Activated CD4-positive, CD25-positive, alpha-beta regulatory T cell treated with anti-CD3 and anti-CD28 coated beads, Interleukin-2, amount 50 U/mL, for 72 hours (primary cell): ENCODE data around the gene STARD10.
A peak's percentile ranks its signal among the peaks of the same experiment; 100 is the strongest.
"Not testable (repeated sequence)": the region's sequence is repeated elsewhere in the genome, so short reads cannot be mapped to it uniquely, and the experiment has no call there.

Experiments used
- DNase-seq: peaks from one replicate; pipeline ENCODE4 v3.0.0; 2021

Gene STARD10

DNA sequence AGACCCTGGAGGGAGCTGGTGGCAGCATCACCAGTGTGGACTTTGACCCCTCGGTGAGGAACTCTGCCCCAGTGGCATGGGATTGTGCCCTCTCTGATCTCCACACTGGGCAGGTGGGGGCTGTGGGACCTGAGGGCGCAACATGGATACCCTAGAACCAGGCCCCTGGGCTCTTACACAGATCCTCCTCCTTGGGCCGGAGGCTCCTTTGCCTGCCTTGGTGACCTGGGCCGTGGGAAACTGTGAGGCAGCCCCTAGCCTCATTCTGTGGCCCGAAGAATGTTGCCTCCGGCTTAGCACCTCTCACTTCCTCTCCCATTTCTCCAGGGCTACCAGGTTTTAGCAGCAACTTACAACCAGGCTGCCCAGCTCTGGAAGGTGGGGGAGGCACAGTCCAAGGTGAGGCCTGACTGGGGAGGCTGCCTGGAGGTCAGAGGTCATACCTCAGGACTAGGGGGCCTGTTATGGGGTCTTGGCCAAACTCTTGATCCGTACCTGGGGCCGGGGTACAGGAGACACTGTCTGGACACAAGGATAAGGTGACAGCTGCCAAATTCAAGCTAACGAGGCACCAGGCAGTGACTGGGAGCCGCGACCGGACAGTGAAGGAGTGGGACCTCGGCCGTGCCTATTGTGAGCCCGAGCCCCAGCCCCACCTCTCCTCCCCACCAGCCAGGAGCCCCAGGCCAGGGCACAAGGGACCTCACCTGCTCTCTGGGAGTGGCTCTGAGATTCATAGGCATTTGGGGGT is 32.5 kb upstream of the STARD10 start:
- no peak for DNase-seq

DNA sequence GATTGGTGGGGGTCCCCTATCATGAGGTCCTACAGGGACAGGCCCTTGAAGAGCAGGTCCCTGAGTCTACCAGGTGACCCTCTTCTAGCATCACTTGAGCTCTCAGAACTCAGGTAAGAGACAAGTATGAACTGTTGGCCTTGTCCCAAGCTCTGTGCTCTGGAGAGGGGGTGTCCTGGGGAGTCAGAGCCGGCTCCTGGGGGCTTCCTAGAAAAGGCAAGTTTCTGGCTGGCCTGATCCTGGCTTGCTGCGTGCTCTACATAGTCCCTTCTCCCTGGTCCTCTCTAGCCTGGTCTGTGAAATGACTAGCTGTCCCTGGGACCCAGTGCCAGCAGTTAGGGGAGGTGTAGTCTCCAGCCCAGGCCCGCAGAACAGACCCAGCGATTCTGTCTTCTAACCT is 31.8 kb upstream of the STARD10 start:
- no peak for DNase-seq

DNA sequence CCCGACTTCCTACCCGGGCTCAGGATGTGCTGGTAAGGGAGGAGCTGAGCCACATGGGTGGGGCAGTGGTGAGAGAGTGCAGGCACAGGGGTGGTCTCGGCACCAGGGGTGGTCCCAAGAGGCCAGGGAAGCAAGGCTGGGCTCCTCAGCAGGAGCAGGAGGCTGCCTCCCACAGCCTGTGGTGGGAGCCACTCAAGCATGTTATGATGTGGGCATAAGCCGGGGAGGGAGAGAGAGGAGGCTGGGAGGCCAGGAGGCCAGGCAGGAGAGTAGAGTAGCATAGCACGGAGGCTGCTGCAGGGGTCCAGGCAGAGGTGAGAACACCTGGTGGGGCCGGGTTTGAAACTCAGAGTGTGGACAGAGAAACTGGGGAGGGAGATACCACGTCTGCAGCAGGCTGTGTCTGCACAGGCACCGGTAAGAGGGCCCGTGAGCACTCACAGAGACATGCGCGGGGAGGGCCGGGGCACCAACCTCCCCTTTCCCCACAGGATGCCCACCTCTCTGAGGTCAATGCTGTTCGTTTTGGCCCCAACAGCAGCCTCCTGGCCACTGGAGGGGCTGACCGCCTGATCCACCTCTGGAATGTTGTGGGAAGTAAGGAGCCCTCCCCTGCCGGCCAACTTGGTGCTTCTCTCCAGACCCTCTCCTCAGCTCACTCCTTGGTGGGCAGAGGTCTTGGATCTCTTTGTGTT is 31.1 kb upstream of the STARD10 start:
- DNase-seq: no peak

DNA sequence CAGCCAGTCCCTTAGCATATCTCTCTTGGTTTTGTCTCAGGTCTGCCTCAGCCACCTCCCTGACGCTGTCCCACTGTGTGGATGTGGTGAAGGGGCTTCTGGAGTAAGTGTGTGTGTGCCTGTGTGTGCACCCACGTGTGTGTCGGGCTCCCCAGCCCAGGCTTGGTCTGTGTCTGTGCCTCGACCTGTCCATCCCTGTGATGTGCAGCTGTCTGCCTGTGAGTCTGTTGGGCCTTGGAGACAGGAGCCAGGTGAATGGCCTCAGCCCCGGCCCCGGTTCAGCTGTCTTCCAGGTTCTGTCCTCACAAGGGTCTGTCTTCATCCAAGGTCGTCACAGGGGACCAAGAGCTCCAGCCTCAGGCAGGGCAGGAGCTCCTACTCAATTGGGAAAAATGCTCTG is 30.2 kb upstream of the STARD10 start:
- DNase-seq: no peak

DNA sequence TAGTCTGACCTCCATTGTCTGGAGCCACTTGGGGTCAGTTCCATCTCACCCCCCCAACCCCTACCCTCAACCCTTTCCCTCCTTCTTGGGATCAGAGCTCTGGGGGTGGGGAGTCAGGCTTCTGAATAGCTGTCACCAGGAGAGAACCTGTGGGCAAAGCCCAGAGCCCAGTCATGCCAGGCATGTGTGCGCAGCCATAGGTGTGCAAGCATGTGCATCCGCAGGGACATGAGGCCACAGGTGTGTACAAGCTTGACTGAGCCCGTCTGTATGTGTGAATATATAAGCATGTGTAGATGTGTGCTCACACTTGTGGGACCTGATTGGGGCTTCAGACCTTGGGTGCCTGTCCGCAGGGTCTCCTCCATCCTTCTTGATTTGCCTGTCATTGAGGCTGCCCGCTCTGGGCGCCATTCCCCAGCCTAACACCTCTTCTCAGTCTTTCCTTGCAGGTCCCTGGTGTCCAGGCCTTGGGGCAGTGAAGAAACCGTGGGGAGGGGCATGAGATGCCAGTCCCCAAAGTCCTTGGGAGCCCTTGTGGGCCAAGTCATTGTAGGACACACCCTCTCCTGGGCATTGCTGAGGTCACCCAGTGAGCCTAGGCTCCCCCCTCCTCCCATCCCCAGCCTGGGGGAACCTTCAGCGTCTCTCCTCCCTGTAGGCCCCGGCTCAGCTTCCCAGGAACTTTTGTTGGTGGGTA is 29.4 kb upstream of the STARD10 start:
- DNase-seq: no peak

DNA sequence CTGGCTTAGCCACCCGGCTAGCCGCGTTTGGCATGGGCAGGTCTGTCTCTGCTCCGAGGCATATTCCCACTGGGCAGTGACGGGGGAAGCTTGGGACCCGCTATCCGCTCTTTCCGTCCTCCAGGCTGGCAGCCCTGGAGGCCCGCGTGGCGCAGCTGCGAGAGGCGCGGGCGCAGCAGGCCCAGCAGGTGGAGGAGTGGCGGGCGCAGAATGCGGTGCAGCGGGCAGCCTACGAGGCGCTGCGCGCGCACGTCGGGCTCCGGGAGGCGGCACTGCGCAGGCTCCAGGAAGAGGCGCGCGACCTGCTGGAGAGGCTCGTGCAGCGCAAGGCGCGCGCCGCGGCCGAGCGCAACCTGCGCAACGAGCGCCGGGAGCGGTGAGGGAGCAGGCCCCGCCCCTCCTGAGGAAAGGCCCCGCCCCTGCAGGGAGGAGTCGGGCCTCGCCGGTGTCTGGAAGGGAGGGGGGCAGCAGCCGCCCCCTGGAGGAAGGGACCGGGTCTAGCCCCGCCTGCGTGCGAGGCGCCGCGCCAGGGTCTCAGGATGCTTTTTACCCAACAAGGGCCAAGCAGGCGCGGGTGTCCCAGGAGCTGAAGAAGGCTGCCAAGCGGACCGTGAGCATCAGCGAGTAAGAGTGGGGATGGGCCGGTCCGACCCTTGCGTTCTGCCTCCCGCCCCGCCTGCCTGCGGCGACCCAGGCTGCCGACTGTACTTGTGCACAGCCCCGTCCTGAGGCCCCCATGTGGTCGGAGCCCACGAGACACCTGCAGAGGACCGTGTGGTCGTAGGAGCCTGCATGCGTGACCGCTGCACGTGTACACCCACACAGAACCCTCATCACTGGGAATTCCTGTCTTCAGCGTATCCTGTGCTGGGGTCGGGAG is 28.3 kb upstream of the STARD10 start:
- peak; percentile 88 for DNase-seq

DNA sequence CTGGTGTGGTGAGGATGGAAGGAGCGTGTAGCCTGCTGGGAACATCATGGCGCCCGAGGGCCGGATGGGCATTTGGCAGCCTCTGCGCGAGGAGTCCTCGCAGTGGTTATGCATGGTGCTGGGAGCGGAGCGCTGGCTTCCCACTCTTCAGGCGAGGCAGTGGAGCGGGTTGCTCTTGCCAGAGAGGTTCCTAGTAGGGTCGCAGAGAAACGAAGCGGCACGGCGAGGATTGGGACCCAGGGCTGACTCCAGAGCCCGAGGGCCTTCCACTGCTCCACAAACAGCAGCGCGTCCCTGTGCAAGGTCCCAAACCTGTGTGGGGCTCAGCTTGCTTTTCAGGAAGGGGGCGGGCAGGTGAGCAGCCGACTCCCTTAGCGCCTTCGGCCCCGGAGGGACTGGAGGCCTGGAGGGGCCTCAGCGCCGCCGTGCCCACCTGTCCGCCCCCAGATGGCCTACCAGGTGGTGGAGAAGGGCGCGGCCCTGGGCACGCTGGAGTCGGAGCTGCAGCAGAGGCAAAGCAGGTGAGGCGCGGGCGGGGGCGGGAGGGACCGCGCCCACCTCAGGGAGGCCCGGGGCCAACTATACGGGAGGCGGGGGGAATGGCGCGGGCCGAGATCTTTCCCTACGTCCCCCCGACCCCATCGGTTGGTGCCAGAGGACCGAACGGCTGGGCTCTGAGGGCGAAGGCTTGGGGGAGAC is 27.5 kb upstream of the STARD10 start:
- DNase-seq: no peak

DNA sequence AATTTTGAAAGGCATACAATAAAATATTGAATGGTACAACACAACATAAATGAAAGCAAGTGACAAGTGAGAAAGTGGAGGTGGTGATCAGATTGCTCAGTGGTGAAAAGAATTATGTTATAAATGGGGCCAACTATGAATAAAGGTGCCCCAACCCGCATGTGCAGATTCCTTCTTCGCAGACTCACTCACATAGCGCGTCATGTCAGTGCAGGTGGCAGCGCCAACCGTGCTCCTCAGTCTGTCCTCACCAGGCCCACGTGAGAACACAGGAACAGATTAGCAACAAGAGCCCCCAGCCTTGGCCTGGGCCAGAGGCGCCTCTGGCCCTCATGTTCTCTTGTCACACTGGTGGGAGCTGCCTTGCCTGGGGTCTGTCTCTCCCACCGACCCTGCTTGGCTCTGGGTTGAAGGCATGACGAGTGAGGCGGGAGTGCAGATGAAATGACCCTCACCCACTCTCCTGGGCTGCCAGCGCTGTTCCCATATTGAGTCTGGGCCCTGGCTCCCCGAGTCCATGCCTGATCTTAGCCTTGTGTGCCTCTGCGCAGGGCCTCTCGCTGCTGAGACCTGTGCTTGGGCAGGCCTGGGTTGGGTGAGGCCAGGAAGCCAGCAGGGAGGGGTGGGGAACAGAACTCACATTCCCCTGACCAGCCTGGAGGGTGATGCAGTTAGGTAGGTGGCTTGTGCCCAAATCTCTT is 26.7 kb upstream of the STARD10 start:
- DNase-seq: no peak

DNA sequence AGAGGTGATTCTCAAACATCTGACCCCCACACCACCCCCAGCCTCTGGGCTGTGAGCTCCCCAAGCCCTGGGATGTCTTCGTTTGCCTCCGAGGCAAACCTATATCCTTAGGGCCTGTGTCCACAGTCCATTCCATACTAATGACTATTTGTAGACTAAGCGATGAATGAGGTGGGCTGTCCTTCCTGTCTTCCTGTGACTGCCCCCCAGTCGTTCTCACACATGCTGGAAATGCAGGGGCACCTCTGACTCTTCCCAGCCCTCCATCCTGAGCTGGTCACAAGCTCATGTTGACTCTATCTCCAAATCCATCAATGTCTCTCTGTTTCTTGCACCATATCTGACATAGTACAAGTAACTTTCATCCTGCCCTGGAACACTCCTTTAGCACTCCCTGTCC is 25.1 kb upstream of the STARD10 start:
- DNase-seq: no peak

DNA sequence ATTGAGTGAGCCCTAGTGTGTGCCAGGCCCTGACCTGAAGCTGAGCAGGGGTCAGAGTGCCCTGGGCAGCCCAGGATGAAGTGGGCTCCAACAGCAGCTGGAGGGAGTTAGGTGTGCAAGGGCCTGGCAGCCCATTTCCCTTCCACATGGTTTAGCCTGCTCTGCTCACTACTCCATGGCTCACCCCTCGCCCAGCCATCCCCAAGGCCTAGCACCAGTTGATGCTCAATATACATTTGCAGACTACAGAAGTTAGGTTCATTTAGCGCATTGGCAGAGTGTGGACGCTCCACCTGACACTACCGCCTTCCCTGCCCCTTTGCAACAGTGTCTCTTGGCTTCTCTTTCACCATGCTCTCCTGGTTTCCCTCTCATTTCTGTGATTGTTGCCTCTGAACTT is 24.1 kb upstream of the STARD10 start:
- DNase-seq: no peak

DNA sequence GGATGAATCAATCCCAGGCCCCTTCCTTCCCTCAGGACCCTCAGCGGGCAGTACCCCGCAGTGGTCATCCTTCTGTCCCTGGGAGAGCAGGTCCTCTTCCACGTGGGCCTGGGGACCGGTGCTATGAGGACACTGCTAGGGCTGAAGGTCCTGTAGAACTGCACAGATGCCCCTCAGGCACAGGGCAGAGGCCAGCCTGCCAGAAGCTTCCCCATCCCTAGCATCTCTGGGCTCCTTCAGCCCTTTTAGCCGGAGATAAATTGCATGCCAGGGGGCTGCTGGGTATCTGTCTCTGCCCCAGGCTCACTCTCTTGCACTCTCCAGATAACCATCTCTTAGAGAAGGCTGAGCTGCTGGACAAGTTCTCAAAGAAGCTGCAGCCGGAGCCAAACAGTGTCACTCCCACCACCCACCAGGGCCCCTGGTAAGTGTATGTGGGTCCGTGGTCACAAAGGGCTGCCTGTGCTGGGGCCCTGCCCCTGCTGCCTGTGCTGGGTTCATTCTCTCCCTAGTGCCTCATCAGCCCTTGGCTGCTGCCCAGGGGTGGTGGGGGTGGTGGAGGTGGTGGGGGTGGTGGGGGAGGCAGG is 22.6 kb upstream of the STARD10 start:
- no peak for DNase-seq

DNA sequence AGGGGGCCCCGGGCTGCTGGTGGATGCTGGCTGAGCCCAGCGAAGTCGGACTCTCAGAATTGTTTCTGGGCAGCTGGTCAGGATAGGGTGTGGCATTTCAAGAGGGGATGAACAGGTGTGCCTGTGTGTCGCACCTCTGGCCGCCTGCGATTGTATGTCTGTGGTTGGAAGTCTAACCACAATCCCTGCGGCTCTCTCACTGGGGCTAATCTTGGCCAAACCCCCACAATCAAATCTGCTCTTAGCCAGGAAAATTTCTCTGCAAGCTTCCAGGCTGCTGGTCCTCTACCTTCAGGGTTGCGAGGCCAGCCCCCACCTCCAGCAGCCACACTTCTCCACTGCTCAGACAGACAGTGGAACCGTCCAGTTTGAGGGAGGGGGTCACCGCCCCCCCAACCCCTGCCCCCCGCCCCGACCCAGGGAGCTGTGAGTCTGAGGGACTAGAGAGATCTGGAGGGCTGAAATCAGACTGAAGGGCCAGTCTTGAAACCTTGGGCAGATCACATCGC is 21.3 kb upstream of the STARD10 start:
- no peak for DNase-seq

DNA sequence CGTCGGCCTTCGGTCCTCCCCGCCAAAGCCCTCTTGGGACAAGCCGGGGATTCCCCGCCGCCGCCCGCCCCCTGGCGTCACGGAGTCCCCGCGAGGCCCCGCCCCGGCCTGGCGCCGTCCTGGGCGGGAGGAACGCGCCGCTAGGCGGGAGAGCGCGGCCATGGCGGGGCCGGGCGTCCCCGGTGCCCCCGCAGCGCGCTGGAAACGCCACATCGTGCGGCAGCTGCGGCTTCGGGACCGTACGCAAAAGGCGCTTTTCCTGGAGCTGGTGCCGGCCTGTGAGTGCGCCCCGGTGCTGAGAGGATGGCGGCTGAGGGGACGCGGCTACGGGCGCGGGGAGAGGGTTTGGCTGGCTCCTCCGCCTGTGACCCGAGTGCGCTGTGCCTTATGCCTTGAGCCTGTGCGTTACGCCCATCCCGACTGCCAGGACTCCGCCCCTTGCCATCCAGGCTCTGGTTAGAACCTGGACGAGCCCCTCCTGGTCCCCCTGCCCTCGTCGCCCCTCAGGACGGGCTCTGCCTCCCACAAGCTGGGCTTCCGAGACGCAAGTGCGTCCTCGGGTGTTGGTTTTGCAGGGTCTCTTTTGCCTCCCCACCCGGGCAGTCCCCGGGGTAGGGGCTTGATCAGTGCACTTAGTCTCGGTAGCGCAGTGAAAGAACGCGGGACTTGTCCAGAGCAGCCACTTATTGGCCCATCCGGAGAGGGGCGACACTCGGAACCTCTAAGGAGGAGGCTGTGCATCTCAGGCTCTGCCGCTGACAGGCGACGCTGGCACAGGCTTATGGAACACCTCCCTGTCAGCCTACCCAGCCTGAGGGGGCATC is 20.7 kb upstream of the STARD10 start, which contains the start of gene ATG16L2:
Gene ATG16L2, plus strand, starts transcription at position 126 of the 824 bp plus-strand sequence. Its CDS starts 35 bp downstream, at position 161.
- peak; percentile 72 for DNase-seq

DNA sequence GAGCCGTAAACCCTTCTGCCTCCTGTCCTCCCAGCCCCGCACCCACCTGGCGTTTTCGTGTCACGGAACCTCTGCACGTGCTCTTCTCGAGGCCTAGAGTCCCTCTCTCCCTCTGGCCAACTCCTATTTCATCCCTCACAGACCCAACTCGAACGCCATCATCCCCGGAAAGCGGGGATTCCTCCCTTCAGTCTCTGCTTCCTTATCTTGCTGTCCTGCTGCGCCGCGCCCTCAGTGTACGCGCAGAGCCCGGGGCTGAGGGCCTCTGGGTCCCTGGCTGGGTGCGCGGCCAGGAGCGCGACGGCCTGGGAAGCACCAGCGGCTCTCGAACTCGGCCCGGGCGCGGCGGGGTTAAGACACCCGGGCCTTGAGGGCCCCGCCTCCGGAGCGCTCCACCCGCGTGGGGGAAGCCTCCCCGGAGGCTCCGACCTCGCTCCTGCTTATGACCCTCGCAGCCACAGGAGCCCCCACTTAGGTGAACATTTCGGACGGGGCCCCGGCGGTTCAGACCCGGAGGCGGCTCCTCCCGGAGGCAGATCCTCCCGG is 20.0 kb upstream of the STARD10 start:
- DNase-seq: peak; percentile 94

DNA sequence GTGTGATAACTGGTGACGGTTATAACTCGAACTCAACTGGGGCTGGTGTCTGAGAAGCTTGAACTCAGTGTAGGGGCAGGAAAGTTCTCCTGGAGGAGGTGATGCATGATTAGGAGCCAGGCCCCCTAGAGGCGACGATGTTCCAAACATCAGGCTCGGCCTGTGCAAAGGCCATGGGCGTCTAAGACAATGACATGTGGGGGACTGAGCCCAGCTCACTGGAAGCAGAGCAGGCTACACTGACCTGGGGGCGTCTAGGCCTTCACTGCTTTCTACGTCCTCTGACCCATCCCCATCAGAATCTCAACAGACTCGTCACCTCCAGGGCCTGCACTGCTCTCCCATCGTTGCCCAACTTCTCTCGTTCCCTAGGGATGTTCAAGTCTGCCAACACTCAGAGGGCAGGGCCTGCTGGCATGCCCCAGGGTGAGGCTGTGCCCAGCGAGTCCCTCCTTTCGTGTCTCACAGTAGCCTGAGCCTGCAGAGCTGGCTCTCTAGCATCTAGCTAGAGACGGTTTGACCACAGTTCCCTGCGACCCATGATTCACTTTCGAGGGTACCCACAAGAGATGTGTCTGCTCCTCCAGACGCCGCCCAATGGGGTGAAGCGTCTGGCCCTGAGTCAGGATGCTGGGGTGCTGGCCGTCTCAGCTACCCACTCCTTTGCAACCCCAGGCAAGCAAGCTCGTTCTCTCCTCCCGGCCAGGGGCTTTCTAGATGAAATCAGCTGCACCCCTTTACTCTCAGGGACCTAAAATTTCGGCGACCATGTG is 19.3 kb upstream of the STARD10 start:
- peak; percentile 75 for DNase-seq

DNA sequence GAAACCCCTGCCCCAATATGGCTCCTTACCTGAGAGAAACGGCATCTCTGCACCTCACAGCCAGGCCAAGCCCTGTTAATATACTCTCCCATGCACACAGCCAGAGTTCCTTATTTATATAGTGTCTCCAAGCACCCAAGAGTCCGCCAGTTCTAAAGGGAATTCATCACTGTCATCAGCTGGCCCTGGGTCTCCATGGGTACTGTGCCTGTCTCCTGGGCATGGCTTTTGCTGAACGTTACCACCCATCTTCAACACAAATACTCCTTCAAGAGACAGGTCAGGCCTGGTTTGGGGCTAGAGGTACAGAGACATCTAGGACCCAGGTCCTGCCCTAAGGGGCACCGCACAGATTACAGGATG is 18.7 kb upstream of the STARD10 start:
- DNase-seq: no peak

DNA sequence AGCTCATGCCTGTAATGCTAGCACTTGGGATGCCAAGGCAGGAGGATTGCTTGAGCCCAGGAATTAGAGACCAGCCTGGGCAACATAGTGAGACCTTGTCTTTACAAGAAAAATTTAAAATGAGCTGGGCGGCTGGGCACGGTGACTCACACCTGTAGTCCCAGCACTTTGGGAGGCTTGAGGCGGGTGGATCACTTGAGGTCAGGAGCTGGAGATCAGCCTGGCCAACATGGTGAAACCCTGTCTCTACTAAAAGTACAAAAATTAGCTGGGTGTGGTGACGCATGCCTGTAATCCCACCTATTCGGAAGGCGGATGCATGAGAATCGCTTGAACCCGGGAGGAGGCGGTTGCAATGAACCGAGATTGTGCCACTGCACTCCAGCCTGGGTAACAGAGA is 17.8 kb upstream of the STARD10 start:
- not testable (repeated sequence) for DNase-seq

DNA sequence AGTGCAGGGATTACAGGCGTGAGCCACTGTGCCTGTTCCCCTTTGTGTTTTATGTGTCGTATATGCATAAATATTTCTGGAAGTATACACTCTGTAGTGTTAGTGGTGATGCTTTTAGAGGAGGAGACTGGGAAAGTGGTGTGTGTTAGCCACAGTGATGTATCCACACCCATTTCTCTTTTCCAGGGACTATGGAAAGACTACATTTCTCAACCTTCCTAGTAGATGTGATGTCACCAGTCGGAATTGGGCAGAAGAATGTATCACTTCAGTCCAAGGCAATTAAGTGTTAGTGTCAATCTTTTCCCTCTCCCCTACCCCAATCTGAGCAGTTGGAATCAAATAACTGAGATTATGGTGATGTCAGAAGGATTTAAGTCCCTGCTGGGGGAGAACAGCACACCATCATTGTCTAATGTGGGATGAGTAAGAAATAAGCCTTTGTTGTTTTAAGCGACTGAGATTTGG is 14.5 kb upstream of the STARD10 start:
- no peak for DNase-seq

DNA sequence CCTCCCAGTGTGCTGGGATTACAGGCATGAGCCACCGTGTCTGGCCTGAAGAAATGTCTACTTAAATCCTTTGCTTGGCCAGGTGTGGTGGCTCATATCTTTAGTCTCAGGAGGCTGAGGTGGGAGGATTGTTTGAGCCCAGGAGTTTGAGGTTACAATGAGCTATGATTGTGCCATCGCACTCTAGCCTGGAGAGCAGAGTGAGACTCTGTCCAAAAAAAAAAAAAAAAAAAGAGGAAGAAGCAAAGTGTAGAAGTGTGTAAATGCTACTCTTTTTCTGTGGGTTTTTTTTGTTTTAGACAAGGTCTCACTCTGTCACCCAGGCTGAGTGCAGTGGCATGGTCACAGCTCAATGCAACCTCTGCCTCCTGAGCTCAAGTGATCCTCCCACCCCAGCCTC is 13.9 kb upstream of the STARD10 start:
- DNase-seq: no peak
